Kidney (tissue), 14 donors: ENCODE results near the gene CHD2. TPM values are rescaled to one million over a fixed set of nuclear protein-coding genes. Genes with fewer than 3 reads are reported as not detected.

Experiments
- DNase-seq, 5 donors: peaks; one replicate each; pipeline ENCODE4 v3.0.0-alpha.2; 2013 to 2020
- FAIRE-seq: peaks from 2 replicates; lab custom pipeline; 2012; peaks lifted over from hg19 to GRCh38; lab: Jason Lieb, UNC
- H3K27ac ChIP-seq, 2 donors: one replicate each; pipeline ENCODE4 v1.7.0; 2013; ENCODE audit warnings: low read depth in 2 of 2, low read length in 2 of 2, inconsistent platforms in 1 of 2
- H3K27me3 ChIP-seq: one replicate; pipeline ENCODE4 v1.7.1; 2013; ENCODE audit warnings: low read length, inconsistent platforms; ENCODE audit not compliant: control insufficient read depth, insufficient read depth
- H3K36me3 ChIP-seq, 3 donors: one replicate each; pipeline versions ENCODE4 v1.7.0 to v1.7.1; 2013; ENCODE audit warnings: low read length in 3 of 3, control low read depth in 1 of 3, inconsistent platforms in 1 of 3; ENCODE audit not compliant: insufficient read depth in 3 of 3, control insufficient read depth in 2 of 3
- H3K4me1 ChIP-seq, 3 donors: one replicate each; pipeline versions ENCODE4 v1.7.0 to v1.7.1; 2013; ENCODE audit warnings: low read length in 3 of 3, inconsistent platforms in 1 of 3, low read depth in 1 of 3; ENCODE audit not compliant: control insufficient read depth in 2 of 3, insufficient read depth in 2 of 3
- H3K4me3 ChIP-seq, 3 donors: one replicate each; pipeline versions ENCODE4 v1.7.0 to v1.8.1; 2013; ENCODE audit warnings: low read length in 3 of 3, control low read depth in 1 of 3, inconsistent platforms in 1 of 3
- H3K9ac ChIP-seq, 3 donors: one replicate each; pipeline versions ENCODE4 v1.7.0 to v1.7.1; 2013; ENCODE audit warnings: low read length in 3 of 3, control low read depth in 1 of 3, inconsistent platforms in 1 of 3
- H3K9me3 ChIP-seq, 3 donors: one replicate each; pipeline versions ENCODE4 v1.7.0 to v1.7.1; 2013; ENCODE audit warnings: low read length in 3 of 3, control low read depth in 1 of 3, inconsistent platforms in 1 of 3; ENCODE audit not compliant: control insufficient read depth in 2 of 3, insufficient read depth in 1 of 3
- CTCF ChIP-seq: IDR thresholded peaks from 3 replicates; pipeline ENCODE4 v1.5.1; 2012; ENCODE audit warnings: mild to moderate bottlenecking, moderate library complexity, borderline replicate concordance; ENCODE audit not compliant: insufficient read depth; ENCODE audit errors: extremely low read depth
- intact Hi-C: fragments of 100-400 bp; cut with DNase I; formaldehyde crosslinking; loops from one replicate; pipeline ENCODE4 v1.11.1; 2022
- polyA plus RNA-seq: library from polyadenylated mRNA; stranded (reverse); fragments of 350-450 nt; fragmentation: Illumina TruSeq; extraction: RNeasy Lipid Tissue Mini Kit (QIAGEN cat#74804); gene quantifications from one replicate; pipeline ENCODE4 v1.2.3, GENCODE V29; 2014; ENCODE audit warnings: low read depth, low replicate concordance; ENCODE audit not compliant: insufficient read depth
- total RNA-seq: library from RNA; stranded (reverse); fragmentation: NEBNext Ultra II Directional; extraction: Animal tissue kit (Norgen Biotek cat#: 25700); gene quantifications from one replicate; pipeline ENCODE4 v1.2.1, GENCODE V29; 2021
- donor health status: control.
- donor health status: control.
- donor health status: control.
- donor health status: control.
- donor health status: control.
- donor health status: DM: yes; HTN: yes; CAD: no.
- donor health status: Normal renal cell carcinoma (clear cell type).

Gene CHD2
- total and polyA plus RNA-seq, 2 donors from 2014 or later, result 22.5 to 137 TPM

GRCh38 chr15:92893200-92893599 lies 6.9 kb upstream of the CHD2 start:
- no peak overlapping the region for H3K27ac ChIP-seq
- H3K9ac ChIP-seq, result no peak overlapping the region
- H3K9me3 ChIP-seq, result no peaks in the 10 kb centered on the region
- DNase-seq (no peak), FAIRE-seq (no peak)
- peaks cover 15 to 39% (median 17%) of the 10 kb centered on the region in 3 donors for H3K36me3 ChIP-seq
- H3K4me3 ChIP-seq, result no peak overlapping the region
- H3K27me3 ChIP-seq, result no peaks in the 10 kb centered on the region
- H3K4me1 ChIP-seq, result peaks cover 3 to 7% (median 5%) of the 10 kb centered on the region in 3 donors
- TF ChIP-seq CTCF, result no peak
- intact Hi-C loops, result no loop called here

DNA sequence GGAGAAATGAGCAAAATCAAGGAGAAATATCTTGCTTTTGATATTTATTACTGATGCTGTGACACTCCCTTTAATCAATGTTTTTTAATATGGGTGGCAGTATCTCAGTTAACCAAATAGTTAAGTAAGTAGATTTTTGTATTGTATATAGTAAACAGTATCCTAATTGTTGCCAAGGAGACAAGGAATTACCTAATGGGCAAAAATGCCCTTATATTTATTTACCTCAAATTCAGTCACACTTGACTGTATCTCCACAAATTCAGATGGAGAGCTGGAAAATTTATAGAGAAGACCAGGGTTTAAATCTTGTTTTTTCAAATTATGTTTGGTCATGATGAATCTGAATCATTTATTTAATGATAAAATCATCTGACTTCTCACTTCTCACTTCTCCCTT lies 3.6 kb upstream of the CHD2 start:
- Histone ChIP-seq H3K4me3 (no peak overlapping the region), H3K9ac (no peak overlapping the region), H3K9me3 (no peaks in the 10 kb centered on the region), H3K27ac (peak overlapping the region in 1 of 2 donors; percentile 42), H3K4me1 (peaks cover 0 to 16% (median 3%) of the 10 kb centered on the region in 3 donors), H3K27me3 (no peaks in the 10 kb centered on the region), H3K36me3 (peaks cover 12 to 34% (median 18%) of the 10 kb centered on the region in 3 donors)
- no peak for FAIRE-seq
- TF ChIP-seq CTCF, result no peak
- no peak for DNase-seq
- intact Hi-C loops, result no loop called here

- Histone ChIP-seq H3K9me3 (no peaks in the 10 kb centered on the region), H3K4me1 (peaks cover 0 to 16% (median 3%) of the 10 kb centered on the region in 3 donors), H3K36me3 (peaks cover 7 to 26% (median 18%) of the 10 kb centered on the region in 3 donors), H3K27ac (no peak overlapping the region), H3K9ac (no peak overlapping the region), H3K4me3 (no peak overlapping the region), H3K27me3 (no peaks in the 10 kb centered on the region)
- no peak for DNase-seq
- FAIRE-seq, result no peak
- TF ChIP-seq CTCF, result no peak
- intact Hi-C loops, result no loop called here
These were observed 2.5 kb upstream of the CHD2 start for GRCh38 chr15:92897620-92898019.
